H9 (cell line): ENCODE results near the gene TTC7B. TPM values are rescaled to one million over a fixed set of nuclear protein-coding genes. Genes with fewer than 3 reads are reported as not detected.

Experiments
- DNase-seq: peaks from one replicate; pipeline ENCODE4 v3.0.0-alpha.2; 2017
- H2AFZ ChIP-seq: one replicate; pipeline ENCODE4 v1.6.1; 2013; ENCODE audit warnings: mild to moderate bottlenecking, low read length, control low read depth, moderate library complexity
- H2AK5ac ChIP-seq: 2 replicates; pipeline ENCODE4 v1.6.1; 2013; ENCODE audit warnings: low read length, control low read depth, mixed read lengths; ENCODE audit not compliant: insufficient read length
- H2BK120ac ChIP-seq: one replicate; pipeline ENCODE4 v1.6.1; 2013; ENCODE audit warnings: low read depth, mild to moderate bottlenecking, low read length, control low read depth, inconsistent platforms; ENCODE audit not compliant: poor library complexity, severe bottlenecking
- H2BK12ac ChIP-seq: 2 replicates; pipeline ENCODE4 v1.6.1; 2013; ENCODE audit warnings: low read length, control low read depth, mixed read lengths, low read depth; ENCODE audit not compliant: insufficient read length
- H2BK15ac ChIP-seq: 2 replicates; pipeline ENCODE4 v1.6.1; 2013; ENCODE audit warnings: low read depth, low read length, control low read depth
- H2BK20ac ChIP-seq: one replicate; pipeline ENCODE4 v1.6.1; 2013; ENCODE audit warnings: low read depth, mild to moderate bottlenecking, low read length, control low read depth, inconsistent platforms; ENCODE audit not compliant: poor library complexity, severe bottlenecking
- H2BK5ac ChIP-seq: 2 replicates; pipeline ENCODE4 v1.6.1; 2013; ENCODE audit warnings: low read length, control low read depth, mixed read lengths; ENCODE audit not compliant: insufficient read length
- H3K14ac ChIP-seq: 2 replicates; pipeline ENCODE4 v1.6.1; 2013; ENCODE audit warnings: low read length, control low read depth; ENCODE audit not compliant: insufficient read depth
- H3K18ac ChIP-seq: 2 replicates; pipeline ENCODE4 v1.6.1; 2013; ENCODE audit warnings: low read depth, mild to moderate bottlenecking, mixed read lengths, low read length, control low read depth; ENCODE audit not compliant: insufficient read length
- H3K23ac ChIP-seq: 2 replicates; pipeline ENCODE4 v1.6.1; 2013; ENCODE audit warnings: low read length, control low read depth, mixed read lengths, low read depth; ENCODE audit not compliant: insufficient read length
- H3K23me2 ChIP-seq: 2 replicates; pipeline ENCODE4 v1.6.1; 2013; ENCODE audit warnings: low read depth, mild to moderate bottlenecking, mixed read lengths, low read length, control low read depth; ENCODE audit not compliant: insufficient read length, poor library complexity, severe bottlenecking
- H3K27ac ChIP-seq: 2 replicates; pipeline ENCODE4 v1.5.1; 2013; ENCODE audit warnings: low read length, control low read depth, mixed read lengths, low read depth; ENCODE audit not compliant: insufficient read length
- H3K27me3 ChIP-seq: 2 replicates; pipeline ENCODE4 v1.6.1; 2013; ENCODE audit warnings: low read length, control low read depth, inconsistent platforms; ENCODE audit not compliant: insufficient read depth
- H3K4ac ChIP-seq: 2 replicates; pipeline ENCODE4 v1.6.1; 2013; ENCODE audit warnings: low read depth, mild to moderate bottlenecking, control low read depth, inconsistent platforms, low read length, moderate library complexity
- H3K4me1 ChIP-seq: 2 replicates; pipeline ENCODE4 v1.6.1; 2013; ENCODE audit warnings: low read length, control low read depth, inconsistent platforms; ENCODE audit not compliant: insufficient read depth
- H3K4me2 ChIP-seq: 2 replicates; pipeline ENCODE4 v1.6.1; 2013; ENCODE audit warnings: low read length, control low read depth, mixed read lengths; ENCODE audit not compliant: insufficient read length, insufficient read depth
- H3K56ac ChIP-seq: 2 replicates; pipeline ENCODE4 v1.6.1; 2013; ENCODE audit warnings: low read depth, mild to moderate bottlenecking, mixed read lengths, low read length, control low read depth; ENCODE audit not compliant: insufficient read length
- H3K79me1 ChIP-seq: 2 replicates; pipeline ENCODE4 v1.6.1; 2013; ENCODE audit warnings: low read depth, mild to moderate bottlenecking, moderate library complexity, low read length, control low read depth, inconsistent platforms; ENCODE audit not compliant: insufficient read depth, poor library complexity, severe bottlenecking
- H3K79me2 ChIP-seq: 2 replicates; pipeline ENCODE4 v1.6.1; 2013; ENCODE audit warnings: low read length, control low read depth, inconsistent platforms; ENCODE audit not compliant: insufficient read depth
- H3K9ac ChIP-seq: 2 replicates; pipeline ENCODE4 v1.6.1; 2013; ENCODE audit warnings: low read length, control low read depth, mixed read lengths; ENCODE audit not compliant: insufficient read length; ENCODE audit errors: extremely low read depth
- H3K9me3 ChIP-seq: one replicate; pipeline ENCODE4 v1.6.1; 2013; ENCODE audit warnings: low read depth, low read length, inconsistent platforms; ENCODE audit not compliant: control insufficient read depth
- H3T11ph ChIP-seq: one replicate; pipeline ENCODE4 v1.6.1; 2013; ENCODE audit warnings: mild to moderate bottlenecking, low read length, control low read depth, inconsistent platforms
- H4K20me1 ChIP-seq: one replicate; pipeline ENCODE4 v1.6.1; 2013; ENCODE audit not compliant: control insufficient read depth, insufficient read length, insufficient read depth
- H4K5ac ChIP-seq: 2 replicates; pipeline ENCODE4 v1.6.1; 2013; ENCODE audit warnings: low read depth, mild to moderate bottlenecking, mixed read lengths, low read length, control low read depth; ENCODE audit not compliant: insufficient read length
- H4K8ac ChIP-seq: replicated peaks from 2 replicates; pipeline ENCODE4 v1.6.1; 2013; ENCODE audit warnings: low read length, control low read depth, mixed read lengths, low read depth; ENCODE audit not compliant: insufficient read length
- H4K91ac ChIP-seq: 2 replicates; pipeline ENCODE4 v1.6.1; 2013; ENCODE audit warnings: low read depth, mild to moderate bottlenecking, moderate library complexity, mixed read lengths, low read length, control low read depth; ENCODE audit not compliant: insufficient read length
- H3K27ac Mint-ChIP-seq, 3 experiments: 2 replicates in 2 of 3; 3 replicates in 1 of 3; pipeline ENCODE4 v1.8.0; 2020 to 2021; ENCODE audit warnings: mixed read lengths in 3 of 3, mild to moderate bottlenecking in 1 of 3, moderate library complexity in 1 of 3
- H3K27me3 Mint-ChIP-seq: 2 replicates; pipeline ENCODE4 v1.8.0; 2021; ENCODE audit warnings: low read depth, mild to moderate bottlenecking, moderate library complexity, mixed read lengths
- H3K36me3 Mint-ChIP-seq, 3 experiments: 2 replicates in 2 of 3; 3 replicates in 1 of 3; pipeline ENCODE4 v1.8.0; 2020 to 2021; ENCODE audit warnings: low read depth in 3 of 3, mixed read lengths in 3 of 3; ENCODE audit not compliant: insufficient read depth in 1 of 3
- H3K4me1 Mint-ChIP-seq, 2 experiments: 2 replicates each; pipeline ENCODE4 v1.8.0; 2020; ENCODE audit warnings: mixed read lengths in 2 of 2
- H3K4me3 Mint-ChIP-seq, 2 experiments: 2 replicates in 1 of 2; 3 replicates in 1 of 2; pipeline ENCODE4 v1.8.0; 2020 to 2021; ENCODE audit warnings: mild to moderate bottlenecking in 2 of 2, mixed read lengths in 2 of 2, moderate library complexity in 1 of 2
- H3K9me3 Mint-ChIP-seq, 2 experiments: 2 replicates in 1 of 2; 3 replicates in 1 of 2; pipeline ENCODE4 v1.8.0; 2020; ENCODE audit warnings: mild to moderate bottlenecking in 2 of 2, mixed read lengths in 2 of 2, moderate library complexity in 1 of 2
- CTCF ChIP-seq: fragments of 200-600 bp; sonication (generic); conservative IDR thresholded peaks from 3 replicates; pipeline ENCODE4 v1.8.0; 2021; ENCODE audit warnings: antibody characterized with exemption, mild to moderate bottlenecking
- whole genome bisulfite sequencing: extraction: QIAGEN DNeasy Blood & Tissue Kit; methylation state at CpG from one replicate; pipeline ENCODE4 v1.1.7; 2013; ENCODE audit warnings: missing lambda C conversion rate, low lambda C conversion rate, mixed read lengths; ENCODE audit not compliant: insufficient read length; ENCODE audit errors: extremely low coverage; 5-methylcytosine and 5-hydroxymethylcytosine counted together
- total RNA-seq: library from RNA; stranded (reverse); gene quantifications from 2 replicates; pipeline ENCODE4 v1.2.1, GENCODE V29; 2021

The TTC7B gene
- total RNA-seq, 1 experiment from 2014 or later, result 33.7 TPM

DNA sequence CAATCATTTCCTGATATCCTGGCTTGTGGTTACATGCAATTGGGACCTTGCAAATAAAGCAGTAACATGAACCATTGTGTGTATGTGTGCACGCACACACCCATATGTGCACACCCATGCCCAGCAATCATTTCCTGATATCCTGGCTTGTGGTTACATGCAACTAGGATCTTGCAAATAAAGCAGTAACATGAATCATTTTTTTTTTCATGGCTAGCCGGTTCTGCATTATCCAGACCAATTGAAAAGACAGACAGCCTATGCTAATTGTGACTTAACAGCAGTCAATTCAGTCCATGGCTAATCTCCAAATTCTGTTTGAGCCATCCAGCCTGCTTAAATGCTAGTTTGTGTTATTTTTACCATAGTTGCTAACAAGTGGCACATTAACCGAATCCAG lies 134.3 kb downstream of the TTC7B start:
- H3K4me2 ChIP-seq, result no peak overlapping the region
- H3K18ac ChIP-seq, result no peak overlapping the region
- H3K4me1 ChIP-seq, result no peaks in the 10 kb centered on the region; the same call in 1 of the 2 replicates
- no peak overlapping the region for H2BK120ac ChIP-seq
- H3K27ac ChIP-seq, result no peak overlapping the region
- no peaks in the 10 kb centered on the region for H3K27me3 ChIP-seq
- no peak overlapping the region for H2AK5ac ChIP-seq
- H2BK5ac ChIP-seq, result no peak overlapping the region
- no peak overlapping the region for H2BK15ac ChIP-seq
- no peak overlapping the region for H3K9ac ChIP-seq
- H3K9me3 Mint-ChIP-seq, result no peaks in the 10 kb centered on the region
- H3K9me3 ChIP-seq, result no peaks in the 10 kb centered on the region
- H3K4ac ChIP-seq, result no peak overlapping the region
- H3K56ac ChIP-seq, result no peak overlapping the region
- peaks cover 37 to 40% of the 10 kb centered on the region in 2 experiments for H3K4me1 Mint-ChIP-seq
- H4K8ac ChIP-seq, result no peak overlapping the region
- no peaks in the 10 kb centered on the region; a peak in 1 of 7 replicates for H3K36me3 Mint-ChIP-seq
- no peak overlapping the region; a peak in 1 of 7 replicates for H3K27ac Mint-ChIP-seq
- no peaks in the 10 kb centered on the region for H3K27me3 Mint-ChIP-seq
- H3K14ac ChIP-seq, result no peak overlapping the region
- H3K23ac ChIP-seq, result no peak overlapping the region
- H3T11ph ChIP-seq, result no peak overlapping the region
- no peak for DNase-seq
- H3K4me3 Mint-ChIP-seq, result no peak overlapping the region
- H4K91ac ChIP-seq, result no peak overlapping the region
- no peaks in the 10 kb centered on the region for H3K23me2 ChIP-seq
- H2AFZ ChIP-seq, result no peak overlapping the region
- H2BK12ac ChIP-seq, result no peak overlapping the region
- no peaks in the 10 kb centered on the region for H3K79me2 ChIP-seq
- TF ChIP-seq CTCF, result no peak
- no peak overlapping the region for H2BK20ac ChIP-seq
- H3K79me1 ChIP-seq, result no peaks in the 10 kb centered on the region
- H4K5ac ChIP-seq, result no peak overlapping the region
- no peaks in the 10 kb centered on the region for H4K20me1 ChIP-seq
- WGBS, result no CpG with 5 or more reads among the region's 3 CpGs
